ENCODE measurements around the gene SLC9A9.
A peak's percentile ranks its signal among the peaks of the same experiment; 100 is the strongest.

SLC9A9 gene

DNA sequence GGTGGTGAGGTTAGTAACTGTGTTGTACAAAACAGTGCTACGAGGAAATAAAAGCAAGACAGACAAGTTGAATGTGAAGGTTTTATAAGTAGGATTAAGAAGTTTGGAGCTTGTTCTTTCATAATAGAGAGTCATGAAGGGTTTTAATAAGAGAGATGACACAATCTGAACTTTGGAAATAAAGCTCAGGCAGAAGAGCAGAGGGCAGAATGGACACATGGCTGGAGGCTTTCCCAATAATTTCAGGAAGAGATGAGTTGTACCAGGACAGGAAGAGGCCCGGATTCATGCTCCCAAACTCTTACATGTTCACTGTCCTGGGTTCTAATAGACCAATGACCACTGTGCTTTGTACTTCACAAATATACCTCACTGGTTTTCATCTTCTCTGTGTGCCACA, 194.8 kb downstream of the SLC9A9 start:
- H3K4me3 ChIP-seq (ENCODE audit: low read depth, low read length): no peak overlapping the region
- TF ChIP-seq, protein P1, sequence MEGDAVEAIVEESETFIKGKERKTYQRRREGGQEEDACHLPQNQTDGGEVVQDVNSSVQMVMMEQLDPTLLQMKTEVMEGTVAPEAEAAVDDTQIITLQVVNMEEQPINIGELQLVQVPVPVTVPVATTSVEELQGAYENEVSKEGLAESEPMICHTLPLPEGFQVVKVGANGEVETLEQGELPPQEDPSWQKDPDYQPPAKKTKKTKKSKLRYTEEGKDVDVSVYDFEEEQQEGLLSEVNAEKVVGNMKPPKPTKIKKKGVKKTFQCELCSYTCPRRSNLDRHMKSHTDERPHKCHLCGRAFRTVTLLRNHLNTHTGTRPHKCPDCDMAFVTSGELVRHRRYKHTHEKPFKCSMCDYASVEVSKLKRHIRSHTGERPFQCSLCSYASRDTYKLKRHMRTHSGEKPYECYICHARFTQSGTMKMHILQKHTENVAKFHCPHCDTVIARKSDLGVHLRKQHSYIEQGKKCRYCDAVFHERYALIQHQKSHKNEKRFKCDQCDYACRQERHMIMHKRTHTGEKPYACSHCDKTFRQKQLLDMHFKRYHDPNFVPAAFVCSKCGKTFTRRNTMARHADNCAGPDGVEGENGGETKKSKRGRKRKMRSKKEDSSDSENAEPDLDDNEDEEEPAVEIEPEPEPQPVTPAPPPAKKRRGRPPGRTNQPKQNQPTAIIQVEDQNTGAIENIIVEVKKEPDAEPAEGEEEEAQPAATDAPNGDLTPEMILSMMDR (IDR thresholded peaks at IDR 0.05; ENCODE audit: low read depth, low read length): no peak
- no peak for DNase-seq
- H3K27ac ChIP-seq: no peak overlapping the region
- H3K36me3 ChIP-seq: no peaks in the 10 kb centered on the region
- H3K9me3 ChIP-seq (ENCODE audit: severe bottlenecking): no peaks in the 10 kb centered on the region
- no peaks in the 10 kb centered on the region for H3K27me3 ChIP-seq (ENCODE audit: insufficient read depth, low read depth, severe bottlenecking)

- no peak overlapping the region for H3K4me3 ChIP-seq (ENCODE audit: low read depth, low read length)
- no peaks in the 10 kb centered on the region for H3K9me3 ChIP-seq (ENCODE audit: severe bottlenecking)
- TF ChIP-seq, protein P1 (IDR thresholded peaks at IDR 0.05; ENCODE audit: low read depth, low read length): no peak
- no peaks in the 10 kb centered on the region for H3K36me3 ChIP-seq
- no peak for DNase-seq
- H3K27me3 ChIP-seq (ENCODE audit: insufficient read depth, low read depth, severe bottlenecking): no peaks in the 10 kb centered on the region
- no peak overlapping the region for H3K27ac ChIP-seq
Observed at GRCh38 chr3:143652118-143652517, 196.2 kb downstream of the SLC9A9 start.

DNA sequence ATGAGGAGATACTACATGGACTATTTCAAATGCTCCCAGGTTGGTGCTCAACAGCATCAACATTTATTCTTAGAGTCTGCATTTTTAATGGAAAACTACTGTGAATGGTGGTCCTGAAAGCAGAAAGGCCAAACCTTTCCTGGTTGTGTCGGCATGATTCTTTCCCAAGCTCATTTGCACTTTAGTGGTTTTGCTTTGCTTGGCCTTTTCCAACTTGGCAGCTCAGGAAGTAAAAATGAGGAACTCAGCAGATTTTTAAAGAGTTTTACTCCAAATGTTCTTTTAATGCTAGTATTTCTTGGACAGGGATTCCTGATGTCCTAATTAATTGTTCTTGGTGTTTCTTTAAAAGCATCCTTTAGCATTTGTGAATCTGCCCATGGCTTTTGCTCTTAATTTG, 197.4 kb downstream of the SLC9A9 start:
- no peaks in the 10 kb centered on the region for H3K27me3 ChIP-seq (ENCODE audit: insufficient read depth, low read depth, severe bottlenecking)
- no peaks in the 10 kb centered on the region for H3K36me3 ChIP-seq
- H3K4me3 ChIP-seq (ENCODE audit: low read depth, low read length): no peak overlapping the region
- H3K27ac ChIP-seq: no peak overlapping the region
- TF ChIP-seq, protein P1 (IDR thresholded peaks at IDR 0.05; ENCODE audit: low read depth, low read length): no peak
- H3K9me3 ChIP-seq (ENCODE audit: severe bottlenecking): no peaks in the 10 kb centered on the region
- no peak for DNase-seq

- H3K4me3 ChIP-seq (ENCODE audit: low read depth, low read length): no peak overlapping the region
- no peaks in the 10 kb centered on the region for H3K9me3 ChIP-seq (ENCODE audit: severe bottlenecking)
- H3K27ac ChIP-seq: no peak overlapping the region
- H3K36me3 ChIP-seq: no peaks in the 10 kb centered on the region
- no peak for DNase-seq
- TF ChIP-seq, protein P1 (IDR thresholded peaks at IDR 0.05; ENCODE audit: low read depth, low read length): no peak
- no peaks in the 10 kb centered on the region for H3K27me3 ChIP-seq (ENCODE audit: insufficient read depth, low read depth, severe bottlenecking)
Observed at GRCh38 chr3:143650120-143650519, 198.1 kb downstream of the SLC9A9 start.

DNA sequence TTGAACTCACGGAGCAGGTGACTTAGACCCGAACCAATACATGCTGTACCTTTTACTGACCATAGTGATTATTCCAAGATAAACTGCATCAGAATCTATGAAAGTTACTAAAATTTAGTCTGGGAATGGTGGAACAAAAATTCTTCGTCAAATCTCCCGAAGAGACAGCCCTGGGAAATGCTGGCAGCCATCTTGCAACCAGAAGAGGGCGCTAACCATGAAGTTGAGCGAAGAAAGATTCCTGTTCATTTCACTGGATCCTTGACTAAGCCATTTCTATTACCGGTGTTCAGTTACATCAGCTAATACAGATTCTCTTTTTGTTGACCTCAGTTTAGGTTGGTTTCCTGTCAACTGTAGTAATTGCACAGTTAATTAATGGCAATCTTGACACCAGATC, 199.6 kb downstream of the SLC9A9 start:
- Histone ChIP-seq H3K9me3 (ENCODE audit: severe bottlenecking) (no peaks in the 10 kb centered on the region), H3K27me3 (ENCODE audit: insufficient read depth, low read depth, severe bottlenecking) (no peaks in the 10 kb centered on the region), H3K36me3 (no peaks in the 10 kb centered on the region), H3K4me3 (ENCODE audit: low read depth, low read length) (no peak overlapping the region), H3K27ac (no peak overlapping the region)
- TF ChIP-seq, protein P1 (IDR thresholded peaks at IDR 0.05; ENCODE audit: low read depth, low read length): peak; percentile 71
- DNase-seq: peak; percentile 39

GRCh38 chr3:143648218-143648617, 200.1 kb downstream of the SLC9A9 start:
- TF ChIP-seq, protein P1 (IDR thresholded peaks at IDR 0.05; ENCODE audit: low read depth, low read length): no peak

More at GRCh38 chr3:143648218-143648617, 200.1 kb downstream of the SLC9A9 start:
- no peak overlapping the region for H3K27ac ChIP-seq
- peak; percentile 6 for DNase-seq
- H3K9me3 ChIP-seq (ENCODE audit: severe bottlenecking): no peaks in the 10 kb centered on the region
- no peak overlapping the region for H3K4me3 ChIP-seq (ENCODE audit: low read depth, low read length)
- H3K36me3 ChIP-seq: no peaks in the 10 kb centered on the region
- H3K27me3 ChIP-seq (ENCODE audit: insufficient read depth, low read depth, severe bottlenecking): no peaks in the 10 kb centered on the region
